Cerebellar nuclear complex (tissue), 1 donor: ENCODE measurements around the gene UIMC1.
"Not testable (repeated sequence)": the region's sequence is repeated elsewhere in the genome, so short reads cannot be mapped to it uniquely, and the experiment has no call there.

ENCODE experiments used
- DNase-seq, 2 experiments: peaks; one replicate each; lab custom pipeline; 2025; lab: John Stamatoyannopoulos, UW

UIMC1 gene

DNA sequence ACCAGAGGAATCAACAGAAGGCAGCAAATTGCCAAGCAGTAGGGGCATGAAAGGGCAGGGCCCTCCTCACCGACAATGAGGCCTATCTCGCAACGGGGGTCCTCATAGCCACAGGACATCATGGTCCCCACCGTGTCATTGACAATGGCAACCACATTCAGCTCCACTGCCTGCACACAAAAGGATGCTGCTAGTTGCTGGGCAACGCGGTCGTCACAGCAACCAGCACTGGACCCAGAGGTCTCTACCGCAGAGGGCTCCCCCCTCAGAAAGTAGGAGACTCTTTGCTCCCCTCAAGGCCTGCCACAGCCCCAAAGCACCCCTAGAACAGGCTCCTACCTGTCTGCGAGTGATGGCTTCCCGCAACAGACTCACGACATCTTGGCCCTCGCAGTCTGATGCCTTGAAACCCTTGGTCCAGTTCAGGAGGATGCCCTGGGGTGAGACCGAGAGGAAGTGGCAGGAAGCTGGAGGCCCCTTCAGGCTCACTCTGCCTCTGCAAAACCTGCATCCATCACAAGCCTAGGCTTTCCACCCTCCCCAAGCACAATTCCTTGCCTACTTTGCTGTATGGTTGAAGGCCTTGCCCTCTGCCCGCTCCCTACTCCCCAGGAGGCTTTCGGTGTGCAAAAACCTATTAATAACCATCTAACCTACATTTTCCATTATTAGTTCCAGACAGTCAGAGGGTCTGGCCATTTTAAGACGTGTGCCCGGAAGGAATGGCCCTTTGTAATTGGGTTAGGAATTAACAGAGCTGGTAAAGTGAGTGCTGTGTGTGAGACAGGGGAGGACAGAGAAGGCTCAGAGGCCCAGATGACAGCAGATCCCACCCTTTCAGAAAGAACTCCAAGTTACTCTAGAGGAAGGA is 122.6 kb downstream of the UIMC1 start:
- no peak for DNase-seq

DNA sequence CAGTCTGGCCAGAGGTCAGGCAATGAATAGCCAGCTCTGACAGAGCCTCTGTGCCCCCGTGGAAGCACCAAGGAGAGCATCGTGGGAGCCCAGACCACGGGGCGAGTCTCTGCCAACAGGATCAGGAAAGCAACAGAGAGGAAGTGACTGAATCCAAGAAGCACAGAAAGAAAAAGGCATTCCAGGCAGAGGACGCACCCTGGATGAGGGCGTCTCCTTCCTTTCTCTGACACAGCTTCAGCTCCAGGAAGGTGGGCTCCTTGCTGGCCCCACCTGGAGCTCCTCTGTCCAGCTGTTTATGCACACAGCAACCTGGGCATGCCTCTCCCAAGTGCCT is 124.0 kb downstream of the UIMC1 start:
- DNase-seq: no peak

DNA sequence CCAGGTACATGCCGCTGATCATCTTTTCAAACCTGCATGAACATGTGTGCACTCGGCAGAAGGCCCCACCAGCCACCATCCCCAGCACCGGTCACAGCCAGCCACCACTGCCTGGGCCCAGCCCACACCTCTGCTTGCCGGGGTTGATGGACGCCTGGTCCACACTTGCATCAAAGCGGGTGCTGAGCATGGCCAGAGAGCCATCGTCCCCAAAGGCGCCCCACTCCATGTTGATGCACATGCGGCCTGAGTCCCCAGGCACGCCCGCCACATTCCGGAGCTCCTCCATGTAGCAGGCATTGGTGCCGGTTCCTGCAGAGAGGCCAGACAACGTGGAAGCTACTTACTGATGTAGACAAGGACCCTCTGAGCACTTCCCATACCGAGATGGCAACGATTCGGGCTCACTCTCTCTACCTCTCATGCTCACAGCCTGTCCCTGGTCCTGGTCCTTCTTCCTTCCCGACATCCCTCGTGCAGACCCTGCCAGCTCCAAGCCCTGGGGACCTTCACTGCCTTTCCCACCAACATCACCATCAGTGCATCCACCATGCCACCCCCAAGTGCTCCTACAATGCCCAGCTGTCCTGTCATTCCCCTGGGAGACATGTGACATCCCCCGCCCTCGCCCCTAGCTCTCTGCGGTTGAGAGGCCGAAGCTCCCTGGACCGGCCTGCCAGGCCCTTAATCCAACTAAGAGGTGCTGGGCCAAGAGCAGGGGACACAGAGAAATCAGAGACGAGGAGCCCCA is 124.6 kb downstream of the UIMC1 start:
- DNase-seq: no peak

DNA sequence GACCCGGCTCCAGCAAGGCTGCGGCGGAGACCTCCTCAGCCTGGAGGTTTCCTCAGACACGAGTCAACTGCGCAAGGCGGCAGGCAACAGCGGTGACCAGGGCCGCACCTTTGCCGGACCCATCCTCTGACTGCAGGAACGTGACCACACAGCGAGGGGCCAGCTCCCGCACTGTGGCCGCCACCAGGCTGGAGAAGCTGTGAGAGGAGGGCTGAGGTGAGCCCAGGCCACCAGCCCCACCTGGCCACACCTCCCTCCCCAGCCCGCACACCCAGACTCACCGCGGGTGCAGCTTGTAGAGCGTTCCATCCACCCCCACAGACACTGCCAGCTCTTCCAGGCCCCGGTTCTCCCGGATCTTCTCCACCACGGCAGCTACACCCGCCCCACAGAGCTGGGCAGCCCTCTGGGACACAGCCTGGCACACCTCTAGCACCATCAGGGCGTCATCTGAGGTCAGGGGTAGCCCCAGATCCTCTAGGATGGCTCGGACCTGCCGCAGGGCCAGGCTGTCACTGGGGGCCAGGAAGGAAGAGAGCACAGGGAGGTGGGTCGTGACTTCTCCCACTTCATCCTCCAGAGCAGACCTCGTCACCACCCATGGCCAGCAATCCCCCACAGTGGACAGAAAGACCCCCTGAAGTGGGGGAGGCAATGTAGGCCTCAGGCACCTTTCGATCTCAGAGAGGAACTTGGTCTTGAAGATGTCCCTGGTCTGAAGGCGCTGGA is 125.4 kb downstream of the UIMC1 start:
- no peak for DNase-seq

DNA sequence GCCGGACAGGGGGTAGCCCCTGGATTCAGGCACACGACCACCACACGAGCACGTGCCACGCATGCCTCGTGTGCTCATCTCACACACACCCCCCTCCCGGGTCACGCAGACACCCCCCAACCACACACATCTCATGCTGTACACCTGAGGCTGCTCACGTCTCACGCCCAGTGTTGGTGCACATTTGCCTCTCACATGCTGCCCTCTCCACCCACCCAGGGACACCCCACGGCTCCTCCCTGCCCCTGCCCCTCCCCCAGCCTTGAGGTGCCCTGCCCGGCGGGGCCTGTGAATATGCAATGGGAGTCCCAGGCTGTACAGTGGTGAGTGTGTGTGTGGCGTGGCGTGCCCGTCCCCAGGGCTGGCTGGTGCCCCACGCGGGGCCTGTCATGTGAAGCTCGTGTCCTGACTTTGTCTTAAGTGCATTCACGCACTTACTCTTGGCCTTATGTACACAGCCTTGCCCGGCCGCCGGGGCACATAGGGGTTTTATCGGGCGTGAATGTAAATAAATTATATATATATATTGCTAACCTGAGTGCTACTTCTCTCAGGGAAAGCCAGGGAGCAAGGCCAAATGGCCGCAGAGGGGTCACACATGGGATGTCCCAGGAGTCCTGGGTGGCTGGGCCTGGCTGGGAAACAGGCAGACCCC is 126.1 kb downstream of the UIMC1 start:
- no peak for DNase-seq

DNA sequence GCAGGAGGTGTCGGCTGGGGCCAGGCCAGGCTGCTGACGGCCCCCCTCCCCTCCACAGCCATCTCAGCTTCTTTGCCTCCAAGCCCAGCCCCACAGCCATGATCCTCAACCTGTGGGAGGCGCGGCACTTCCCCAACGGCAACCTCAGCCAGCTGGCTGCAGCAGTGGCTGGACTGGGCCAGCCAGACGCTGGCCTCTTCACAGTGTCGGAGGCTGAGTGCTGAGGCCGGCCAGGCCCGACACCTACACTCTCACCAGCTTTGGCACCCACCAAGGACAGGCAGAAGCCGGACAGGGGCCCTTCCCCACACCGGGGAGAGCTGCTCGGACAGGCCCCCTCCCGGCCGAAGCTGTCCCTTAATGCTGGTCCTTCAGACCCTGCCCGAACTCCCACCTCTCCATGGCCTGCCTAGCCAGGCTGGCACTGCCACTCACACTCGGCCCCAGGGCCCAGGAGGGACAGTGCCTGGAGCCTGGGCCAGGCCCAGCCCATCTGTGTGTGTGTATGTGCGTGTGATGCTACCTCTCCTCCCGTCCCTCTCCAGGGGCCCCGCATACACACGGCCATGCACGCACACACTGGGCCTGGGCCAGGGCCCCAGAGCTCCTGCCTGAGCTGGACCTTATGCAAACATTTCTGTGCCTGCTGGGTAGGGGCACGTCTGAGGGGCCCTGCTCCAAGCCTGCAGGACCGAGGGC is 126.8 kb downstream of the UIMC1 start:
- no peak for DNase-seq

DNA sequence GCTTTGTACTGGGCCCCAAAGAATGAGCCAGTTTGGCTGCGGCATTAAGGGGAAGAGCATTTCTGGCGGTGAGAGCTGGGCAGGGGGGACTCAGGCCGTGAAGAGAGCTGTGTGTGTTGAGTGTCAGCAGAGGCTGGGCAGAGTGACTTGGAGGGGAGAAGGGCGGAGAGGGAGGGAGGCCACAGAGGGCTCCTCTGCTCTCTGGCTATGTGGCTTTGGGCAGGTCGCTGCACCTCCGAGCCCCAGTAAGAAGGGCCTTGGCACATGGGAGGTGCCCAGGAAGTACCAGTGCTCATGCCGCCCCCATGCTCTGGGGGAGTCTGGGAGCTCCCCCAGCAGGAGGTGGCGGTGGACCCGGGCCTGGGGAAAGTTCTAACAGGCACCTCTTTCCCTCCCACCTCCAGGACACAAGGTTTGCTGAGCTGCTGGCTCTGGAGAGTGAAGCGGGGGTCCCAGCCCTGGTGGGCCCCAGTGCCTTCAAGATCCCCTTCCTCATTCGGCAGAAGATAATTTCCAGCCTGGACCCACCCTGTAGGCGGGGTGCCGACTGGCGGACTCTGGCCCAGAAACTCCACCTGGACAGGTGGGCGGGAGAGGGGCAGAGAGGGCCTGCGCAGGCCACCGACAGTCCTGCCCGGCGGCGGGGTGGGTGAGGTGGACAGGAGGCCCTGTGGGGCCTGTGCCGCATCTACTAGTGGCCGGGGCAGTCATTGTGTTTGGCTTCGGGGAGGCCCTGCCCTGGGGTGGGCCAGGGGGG is 127.5 kb downstream of the UIMC1 start:
- no peak for DNase-seq

DNA sequence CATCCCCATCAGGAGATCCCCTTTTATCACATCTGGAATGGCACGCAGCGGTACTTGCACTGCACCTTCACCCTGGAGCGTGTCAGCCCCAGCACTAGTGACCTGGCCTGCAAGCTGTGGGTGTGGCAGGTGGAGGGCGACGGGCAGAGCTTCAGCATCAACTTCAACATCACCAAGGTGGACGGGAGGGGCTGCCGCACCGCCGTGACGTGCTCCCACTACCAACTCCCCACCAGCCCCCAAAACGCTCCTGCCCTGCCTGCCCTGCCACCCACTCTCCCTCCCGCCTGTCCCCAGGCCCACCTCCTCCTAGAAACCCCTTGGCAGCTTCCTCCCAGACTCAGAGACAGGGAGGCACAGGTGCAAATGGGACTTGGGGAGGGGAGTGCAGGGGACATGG is 128.1 kb downstream of the UIMC1 start:
- no peak for DNase-seq

DNA sequence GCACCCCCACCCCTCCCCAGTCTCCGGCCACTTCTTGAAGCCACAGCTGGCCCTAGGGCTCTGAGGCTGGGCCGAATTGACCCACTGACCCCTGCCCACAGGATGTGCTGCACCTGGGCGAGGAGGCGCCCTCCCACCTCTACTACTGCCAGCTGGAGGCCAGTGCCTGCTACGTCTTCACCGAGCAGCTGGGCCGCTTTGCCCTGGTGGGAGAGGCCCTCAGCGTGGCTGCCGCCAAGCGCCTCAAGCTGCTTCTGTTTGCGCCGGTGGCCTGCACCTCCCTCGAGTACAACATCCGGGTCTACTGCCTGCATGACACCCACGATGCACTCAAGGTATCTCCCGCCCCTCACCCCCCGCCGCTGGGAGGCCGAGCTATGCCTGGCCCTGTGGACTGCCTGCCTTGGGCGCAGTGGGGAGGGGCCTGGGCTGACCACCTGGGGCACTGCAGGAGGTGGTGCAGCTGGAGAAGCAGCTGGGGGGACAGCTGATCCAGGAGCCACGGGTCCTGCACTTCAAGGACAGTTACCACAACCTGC is 128.7 kb downstream of the UIMC1 start:
- no peak for DNase-seq

DNA sequence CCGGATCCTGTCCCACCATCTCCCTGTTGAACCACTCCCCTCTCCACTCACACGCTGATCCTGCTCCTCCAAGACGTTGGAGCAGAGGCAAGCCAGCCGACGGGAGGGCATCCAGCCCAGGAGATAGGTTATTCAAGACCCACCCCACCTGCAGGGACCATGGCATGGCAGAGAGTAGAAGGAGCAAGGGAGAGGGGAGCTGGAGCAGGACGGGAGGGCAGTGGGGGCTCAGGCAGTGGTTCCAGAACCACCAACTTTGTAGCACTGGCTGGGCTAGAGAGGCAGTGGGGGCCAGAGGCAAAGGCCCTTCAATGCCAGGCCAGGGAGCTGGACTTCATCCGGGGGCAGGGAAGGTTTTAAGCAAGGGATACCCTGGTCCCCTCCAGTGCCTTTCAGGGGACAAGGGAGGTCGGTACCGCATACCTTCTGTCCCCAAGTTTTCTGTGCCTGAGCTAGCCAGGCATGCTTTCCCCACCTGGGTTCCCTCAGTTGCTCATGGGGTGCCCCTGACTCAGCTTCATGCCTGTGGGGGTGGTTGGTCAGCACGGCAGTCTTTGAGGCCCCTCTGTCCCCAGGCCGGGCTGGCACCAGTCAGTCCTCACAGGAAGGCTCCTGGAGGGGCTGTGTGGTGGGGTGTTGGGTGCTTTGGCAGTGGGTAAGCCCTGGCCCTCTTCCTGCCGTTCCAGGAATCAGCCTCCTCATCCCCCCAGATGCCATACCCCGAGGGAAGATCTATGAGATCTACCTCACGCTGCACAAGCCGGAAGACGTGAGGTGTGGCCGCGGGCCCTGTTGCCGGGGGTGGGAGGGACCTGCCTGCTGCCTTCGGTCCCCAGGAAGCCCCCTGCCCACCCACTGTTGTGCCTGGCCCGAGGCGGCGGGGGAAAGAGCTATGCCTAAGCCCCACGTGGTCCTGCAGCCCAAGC is 129.8 kb downstream of the UIMC1 start:
- DNase-seq: no peak

DNA sequence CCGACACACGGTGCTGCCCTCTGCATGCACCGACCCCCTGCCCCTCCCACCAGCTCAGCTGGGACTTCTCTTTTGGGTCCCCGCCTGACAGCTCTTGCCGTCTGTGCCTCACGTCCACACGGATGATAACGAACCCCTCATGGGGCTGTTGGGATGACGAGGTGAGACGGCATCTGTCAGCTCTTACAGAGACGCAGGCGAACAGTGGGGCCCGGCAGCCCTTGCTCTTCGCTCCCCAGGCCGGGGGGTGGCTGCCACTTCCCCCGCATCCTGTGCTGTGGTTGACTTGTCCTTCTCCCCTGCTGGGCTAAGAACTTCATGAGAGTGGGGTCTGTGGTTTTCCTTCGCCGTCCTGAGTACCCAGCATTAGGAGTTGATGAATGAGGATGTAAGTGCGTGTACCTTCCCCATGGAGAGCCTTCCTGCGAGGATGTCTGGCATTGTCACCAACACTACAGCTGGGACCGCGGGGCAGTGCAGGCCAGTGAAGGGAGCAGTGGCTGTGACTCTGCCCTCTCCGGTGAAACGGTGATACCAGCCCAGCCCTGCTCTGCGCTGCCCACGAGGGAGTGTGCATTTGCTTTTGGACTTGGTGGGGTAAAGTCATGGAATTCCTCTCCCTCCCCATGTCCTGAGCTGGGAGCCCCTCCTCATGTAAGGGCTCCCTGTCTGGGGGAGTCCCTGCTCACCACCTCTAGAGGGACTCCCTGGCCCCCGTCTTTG is 130.6 kb downstream of the UIMC1 start:
- DNase-seq: no peak

DNA sequence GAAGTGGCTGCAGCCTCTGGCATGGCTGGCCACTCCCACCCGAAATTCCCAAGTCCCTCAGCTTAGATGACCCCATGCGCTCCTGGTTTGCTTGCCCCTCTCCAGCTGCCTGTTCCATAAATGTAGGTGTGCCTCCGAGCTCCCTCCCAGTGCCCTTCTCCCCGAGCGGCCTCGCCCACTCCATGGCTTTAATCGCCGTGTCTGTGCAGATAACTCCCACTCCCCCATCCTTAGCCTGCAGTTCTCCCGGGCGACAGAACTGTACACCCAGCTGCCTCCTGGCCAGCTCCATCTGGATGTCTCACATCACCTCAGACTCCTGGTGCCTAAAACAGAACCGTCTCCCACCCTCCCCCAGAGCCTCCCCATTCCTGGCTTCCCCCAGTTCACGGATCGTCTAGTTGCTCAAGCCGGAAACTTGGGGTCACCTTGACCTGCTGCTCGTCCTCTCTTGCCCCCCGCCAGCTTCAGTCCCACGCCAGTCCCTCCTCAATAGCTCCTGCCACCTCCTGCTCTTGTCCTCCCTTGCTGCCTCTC is 131.5 kb downstream of the UIMC1 start:
- DNase-seq: no peak

DNA sequence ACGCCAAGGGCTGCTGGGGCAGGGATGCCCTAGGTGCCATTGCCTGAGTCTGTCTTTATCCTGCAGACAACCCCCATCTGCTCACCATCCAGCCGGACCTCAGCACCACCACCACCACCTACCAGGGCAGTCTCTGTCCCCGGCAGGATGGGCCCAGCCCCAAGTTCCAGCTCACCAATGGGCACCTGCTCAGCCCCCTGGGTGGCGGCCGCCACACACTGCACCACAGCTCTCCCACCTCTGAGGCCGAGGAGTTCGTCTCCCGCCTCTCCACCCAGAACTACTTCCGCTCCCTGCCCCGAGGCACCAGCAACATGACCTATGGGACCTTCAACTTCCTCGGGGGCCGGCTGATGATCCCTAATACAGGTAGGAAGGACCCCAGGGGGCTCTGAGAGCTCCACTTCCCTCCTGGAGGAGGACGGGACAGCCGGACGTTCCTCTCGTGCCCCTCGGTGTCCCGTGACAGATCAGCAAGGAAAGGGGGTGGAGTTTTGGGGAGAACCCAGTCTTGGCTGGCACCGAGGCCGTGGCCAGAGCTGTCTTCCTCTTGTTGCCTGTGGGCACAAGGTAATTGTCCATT is 132.3 kb downstream of the UIMC1 start:
- DNase-seq: no peak

DNA sequence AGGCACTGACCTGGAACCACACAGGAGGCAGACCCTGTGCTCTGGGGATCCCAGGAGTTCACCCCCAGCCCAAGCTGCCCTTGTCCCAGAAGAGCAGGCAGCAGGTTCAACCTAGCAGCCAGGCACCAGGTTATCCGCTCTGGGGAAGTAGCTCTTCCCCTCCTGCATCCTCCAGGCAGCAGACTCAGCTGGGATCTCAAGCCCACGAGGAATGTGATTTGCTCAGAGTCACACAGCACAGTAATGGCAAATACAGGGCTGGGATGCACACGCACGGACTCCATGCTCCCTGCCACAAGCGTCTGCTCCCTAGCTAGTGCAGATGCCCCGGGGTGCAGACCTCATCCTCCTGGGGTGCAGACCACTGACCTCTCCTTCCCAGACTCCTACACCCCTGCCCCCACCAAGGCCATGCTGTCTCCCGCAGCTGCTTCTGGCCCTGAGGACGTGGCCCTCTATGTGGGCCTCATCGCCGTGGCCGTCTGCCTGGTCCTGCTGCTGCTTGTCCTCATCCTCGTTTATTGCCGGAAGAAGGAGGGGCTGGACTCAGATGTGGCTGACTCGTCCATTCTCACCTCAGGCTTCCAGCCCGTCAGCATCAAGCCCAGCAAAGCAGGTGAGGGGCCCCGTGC is 132.9 kb downstream of the UIMC1 start:
- no peak for DNase-seq

DNA sequence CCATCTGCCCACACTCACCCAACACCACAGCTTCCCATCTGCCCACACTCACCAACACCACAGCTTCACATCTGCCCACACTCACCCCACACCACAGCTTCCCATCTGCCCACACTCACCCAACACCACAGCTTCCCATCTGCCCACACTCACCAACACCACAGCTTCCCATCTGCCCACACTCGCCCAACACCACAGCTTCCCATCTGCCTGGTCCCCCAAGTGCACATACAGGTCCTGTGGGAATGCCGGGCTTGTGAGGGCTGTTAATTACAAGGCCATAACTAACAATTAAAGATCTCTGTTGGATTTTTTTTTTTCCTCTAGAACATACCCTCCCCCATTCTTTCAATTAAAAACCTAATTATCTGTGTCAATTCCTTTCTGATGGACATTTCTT is 133.6 kb downstream of the UIMC1 start:
- DNase-seq: not testable (repeated sequence)

DNA sequence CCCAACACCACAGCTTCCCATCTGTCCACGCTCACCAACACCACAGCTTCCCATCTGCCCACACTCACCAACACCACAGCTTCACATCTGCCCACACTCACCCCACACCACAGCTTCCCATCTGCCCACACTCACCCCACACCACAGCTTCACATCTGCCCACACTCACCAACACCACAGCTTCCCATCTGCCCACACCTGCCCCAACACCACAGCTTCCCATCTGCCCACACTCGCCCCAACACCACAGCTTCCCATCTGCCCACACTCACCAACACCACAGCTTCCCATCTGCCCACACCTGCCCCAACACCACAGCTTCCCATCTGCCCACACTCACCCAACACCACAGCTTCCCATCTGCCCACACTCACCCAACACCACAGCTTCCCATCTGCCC is 134.0 kb downstream of the UIMC1 start:
- not testable (repeated sequence) for DNase-seq

DNA sequence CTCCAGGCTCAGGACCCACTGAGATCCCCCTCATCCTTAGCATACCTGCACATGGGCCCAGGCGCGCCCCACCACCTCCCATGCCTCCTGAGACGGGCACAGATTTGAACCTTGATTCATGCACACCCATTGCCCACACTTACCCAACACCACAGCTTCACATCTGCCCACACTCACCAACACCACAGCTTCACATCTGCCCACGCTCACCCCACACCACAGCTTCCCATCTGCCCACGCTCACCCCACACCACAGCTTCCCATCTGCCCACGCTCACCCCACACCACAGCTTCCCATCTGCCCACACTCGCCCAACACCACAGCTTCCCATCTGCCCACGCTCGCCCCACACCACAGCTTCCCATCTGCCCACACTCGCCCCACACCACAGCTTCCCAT is 135.9 kb downstream of the UIMC1 start:
- DNase-seq: not testable (repeated sequence)
